Spinal cord (tissue), 10 donors: ENCODE measurements around the gene RELL1. TPM values are rescaled to one million over a fixed set of nuclear protein-coding genes. Genes with fewer than 3 reads are reported as not detected.

Experiments used
- DNase-seq, 6 donors: peaks; one replicate each; pipeline versions ENCODE4 v3.0.0 to v3.0.0-alpha.2; 2013 to 2015; ENCODE audit warnings: low spot score in 6 of 6, low read depth in 4 of 6
- H3K27ac ChIP-seq: one replicate; pipeline ENCODE4 v1.5.1; 2013; ENCODE audit warnings: low read depth, low read length, control low read depth
- H3K27me3 ChIP-seq: one replicate; pipeline ENCODE4 v1.6.1; 2013; ENCODE audit warnings: low read length; ENCODE audit not compliant: control insufficient read depth, insufficient read depth
- H3K36me3 ChIP-seq: one replicate; pipeline ENCODE4 v1.6.1; 2013; ENCODE audit warnings: low read length; ENCODE audit not compliant: control insufficient read depth, insufficient read depth
- H3K4me1 ChIP-seq: one replicate; pipeline ENCODE4 v1.6.1; 2013; ENCODE audit warnings: low read length; ENCODE audit not compliant: control insufficient read depth, insufficient read depth
- H3K4me3 ChIP-seq: one replicate; pipeline ENCODE4 v1.5.1; 2013; ENCODE audit warnings: low read depth, low read length, control low read depth
- H3K9me3 ChIP-seq: one replicate; pipeline ENCODE4 v1.6.1; 2013; ENCODE audit warnings: low read length; ENCODE audit not compliant: control insufficient read depth, insufficient read depth
- WGBS: methylation state at CpG from one replicate; pipeline ENCODE4 v1.1.5; 2013; ENCODE audit warnings: missing lambda C conversion rate; ENCODE audit not compliant: insufficient coverage; 5-methylcytosine and 5-hydroxymethylcytosine counted together
- polyA plus RNA-seq, 2 donors: library from polyadenylated mRNA; unstranded; fragments of 120-200 nt; gene quantifications; one replicate each; pipeline ENCODE4 v1.2.1, GENCODE V29; 2013; ENCODE audit not compliant: insufficient read length in 2 of 2
- total RNA-seq, 2 donors: library from RNA; depleted of rRNA in 1 of 2; stranded (reverse); fragments of 120-200 nt in 1 of 2; fragments of >200 nt in 1 of 2; gene quantifications; one replicate each; pipeline versions ENCODE4 v1.2.3 to v1.2.4, GENCODE V29; 2013 to 2014
- donor health status: healthy.

RELL1 gene
- total and polyA plus RNA-seq, 4 donors: 14.9 to 61.6 (median 32.4) TPM

DNA sequence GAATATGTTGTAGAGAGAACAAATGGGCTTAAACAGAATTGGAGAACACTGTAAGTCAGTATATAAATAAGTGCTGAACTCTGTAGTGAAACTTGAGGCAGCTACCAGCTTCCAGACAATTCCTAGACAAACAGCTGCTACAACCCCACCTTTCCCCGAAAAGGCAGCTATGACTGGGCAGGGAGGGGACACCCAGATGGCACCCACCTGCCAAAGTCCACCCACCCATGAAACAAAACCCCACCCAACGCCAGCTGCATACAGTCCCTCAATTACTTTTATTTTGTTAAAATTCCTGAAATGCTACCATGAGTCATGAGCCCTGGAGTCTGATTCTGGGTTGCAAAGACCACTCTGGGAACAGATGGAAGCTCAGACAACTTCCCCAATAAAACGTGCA lies 24.4 kb downstream of the RELL1 start:
- peaks cover 2% of the 10 kb centered on the region for H3K9me3 ChIP-seq
- 44% methylated on average over 1 of the region's 3 CpGs for WGBS
- no peaks in the 10 kb centered on the region for H3K27me3 ChIP-seq
- no peak overlapping the region for H3K27ac ChIP-seq
- no peak overlapping the region for H3K4me3 ChIP-seq
- no peaks in the 10 kb centered on the region for H3K36me3 ChIP-seq
- DNase-seq: no peak
- H3K4me1 ChIP-seq: peaks cover 14% of the 10 kb centered on the region

DNA sequence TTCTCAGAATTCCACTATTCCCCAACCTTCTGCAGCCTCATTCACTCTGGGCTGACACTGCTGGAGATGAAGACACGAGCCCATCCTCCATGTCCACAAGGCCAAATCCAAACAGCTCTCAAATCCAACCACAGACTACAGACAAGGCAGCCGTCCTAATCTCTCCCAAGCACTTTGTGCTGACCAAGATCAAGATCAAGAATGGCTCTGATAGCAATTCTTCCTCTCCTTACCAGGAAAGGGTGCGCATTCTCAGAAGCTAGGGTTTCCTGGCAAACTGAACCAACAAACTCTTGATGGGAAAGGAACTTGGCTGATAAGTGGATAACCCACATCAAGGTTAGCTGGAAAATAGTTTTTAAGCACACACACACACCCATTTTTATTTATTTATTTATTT lies 26.5 kb downstream of the RELL1 start:
- WGBS: 90% methylated on average over 3 of the region's 3 CpGs
- Histone ChIP-seq H3K4me3 (no peak overlapping the region), H3K27ac (no peak overlapping the region), H3K4me1 (peaks cover 7% of the 10 kb centered on the region), H3K9me3 (peaks cover 2% of the 10 kb centered on the region), H3K36me3 (no peaks in the 10 kb centered on the region), H3K27me3 (no peaks in the 10 kb centered on the region)
- DNase-seq: no peak

DNA sequence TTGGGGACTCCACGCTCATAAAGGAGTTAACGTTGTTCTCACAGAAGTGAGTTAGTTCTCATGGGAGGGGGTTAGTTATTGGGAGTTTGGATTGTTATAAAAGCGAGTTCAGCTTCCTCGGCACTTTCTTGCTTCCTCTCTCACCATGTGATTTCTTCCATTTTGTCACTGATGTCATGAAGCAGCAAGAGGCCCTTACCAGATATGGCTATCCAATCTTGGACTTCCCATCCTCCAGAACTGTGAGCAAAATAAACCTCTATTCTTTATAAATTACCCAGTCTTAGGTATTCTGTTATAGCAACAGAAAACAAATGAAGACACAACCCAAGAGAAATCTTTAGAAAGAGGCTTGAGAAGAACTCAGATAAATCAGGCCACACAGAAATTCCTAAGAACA lies 29.5 kb downstream of the RELL1 start:
- Histone ChIP-seq H3K4me3 (no peak overlapping the region), H3K36me3 (no peaks in the 10 kb centered on the region), H3K27me3 (no peaks in the 10 kb centered on the region), H3K4me1 (no peaks in the 10 kb centered on the region), H3K9me3 (peaks cover 2% of the 10 kb centered on the region), H3K27ac (no peak overlapping the region)
- no peak for DNase-seq
- 100% methylated on average over 1 of the region's 4 CpGs for WGBS

DNA sequence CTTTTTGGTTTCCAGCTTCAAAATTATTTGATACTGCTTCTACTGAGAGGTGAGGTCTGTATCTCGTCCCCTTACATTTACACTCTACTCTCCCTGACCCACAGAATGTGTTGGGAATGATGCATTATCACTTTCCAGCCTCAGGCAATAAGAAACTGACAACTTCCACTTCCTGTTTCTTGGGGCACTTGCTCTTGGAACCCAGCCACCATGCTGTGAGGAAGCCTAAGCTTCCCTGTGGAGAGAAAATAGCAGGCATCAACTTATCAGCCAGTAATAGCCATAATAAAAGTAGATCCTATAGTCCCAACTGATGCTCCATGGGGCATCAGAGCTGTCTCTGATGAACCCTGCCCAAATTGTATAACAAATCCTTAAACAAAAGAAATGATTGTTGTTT lies 32.6 kb downstream of the RELL1 start:
- peaks cover 4% of the 10 kb centered on the region for H3K4me1 ChIP-seq
- H3K9me3 ChIP-seq: peaks cover 2% of the 10 kb centered on the region
- no CpG with 5 or more reads among the region's 1 CpG for WGBS
- no peak for DNase-seq
- H3K27ac ChIP-seq: no peak overlapping the region
- H3K27me3 ChIP-seq: no peaks in the 10 kb centered on the region
- no peak overlapping the region for H3K4me3 ChIP-seq
- no peaks in the 10 kb centered on the region for H3K36me3 ChIP-seq

DNA sequence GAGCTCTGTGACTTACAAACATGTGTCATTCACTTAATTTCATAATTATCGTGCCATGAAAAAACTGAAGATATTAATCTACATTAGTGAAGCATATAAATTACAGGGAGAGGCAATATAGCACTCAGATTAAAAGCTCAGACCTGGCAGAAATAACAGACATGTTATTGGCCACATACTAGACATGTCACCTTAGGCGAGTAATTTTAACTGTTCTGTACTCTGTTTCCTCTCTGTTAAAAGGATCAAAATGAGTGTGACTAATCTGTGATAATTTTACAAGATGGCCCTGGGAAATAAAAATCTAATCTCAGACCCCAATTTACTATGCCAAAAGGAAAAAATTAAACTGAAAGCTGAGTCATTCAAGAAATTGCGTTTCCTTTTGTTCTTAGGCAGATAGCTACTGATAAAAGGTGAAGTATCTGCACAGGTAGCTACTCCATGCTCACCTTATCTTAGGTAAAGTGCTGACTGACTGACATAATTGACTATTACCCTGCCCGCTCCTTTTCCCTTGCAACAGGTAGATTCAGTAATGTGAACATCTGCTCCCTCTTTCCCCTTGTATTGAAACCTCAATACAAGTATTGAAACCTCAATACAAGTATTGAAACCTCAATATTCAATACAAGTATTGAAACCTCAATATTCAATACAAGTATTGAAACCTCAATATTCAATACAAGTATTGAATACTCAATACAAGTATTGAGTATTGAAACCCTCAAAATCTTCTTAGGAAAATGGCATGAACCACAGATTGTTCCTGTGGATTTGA lies 33.2 kb downstream of the RELL1 start:
- no peak overlapping the region for H3K27ac ChIP-seq

DNA sequence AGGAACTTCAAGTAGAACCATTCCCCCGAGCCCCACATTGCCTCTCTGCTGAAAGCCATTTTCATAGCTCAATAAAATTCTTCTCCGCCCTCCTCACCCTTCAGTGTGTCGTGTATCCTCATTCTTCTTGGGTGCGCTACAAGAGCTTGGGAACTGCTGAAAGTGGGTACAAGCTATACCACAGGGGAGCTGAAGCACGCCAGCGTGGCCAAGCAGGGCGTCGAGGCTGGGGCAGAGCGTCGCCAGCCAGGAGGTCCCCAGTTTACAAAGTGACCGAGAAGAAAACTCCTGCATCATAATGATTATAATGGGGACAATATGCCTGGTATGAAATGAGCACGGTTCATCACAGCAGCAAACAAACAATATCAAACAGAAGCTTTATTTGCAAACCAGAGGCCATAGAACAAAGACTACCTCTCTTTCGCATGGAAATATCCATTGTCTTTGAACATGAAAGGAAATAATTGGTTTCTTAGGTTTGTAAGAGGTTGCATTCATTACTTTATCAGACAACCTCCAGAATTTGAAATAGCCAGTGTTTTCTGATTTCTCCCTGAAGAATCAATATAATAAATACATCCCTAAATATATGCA lies 34.3 kb downstream of the RELL1 start:
- H3K4me3 ChIP-seq: no peak overlapping the region
- H3K27me3 ChIP-seq: no peaks in the 10 kb centered on the region
- no peaks in the 10 kb centered on the region for H3K36me3 ChIP-seq
- 94% methylated on average over 6 of the region's 13 CpGs for WGBS
- H3K4me1 ChIP-seq: peaks cover 4% of the 10 kb centered on the region
- no peaks in the 10 kb centered on the region for H3K9me3 ChIP-seq
- no peak overlapping the region for H3K27ac ChIP-seq
- DNase-seq: no peak

More for the DNA sequence above, 33.2 kb downstream of the RELL1 start:
- DNase-seq: no peak
- peaks cover 2% of the 10 kb centered on the region for H3K9me3 ChIP-seq
- peaks cover 4% of the 10 kb centered on the region for H3K4me1 ChIP-seq
- no peaks in the 10 kb centered on the region for H3K36me3 ChIP-seq
- H3K27me3 ChIP-seq: no peaks in the 10 kb centered on the region
- 100% methylated on average over 1 of the region's 4 CpGs for WGBS
- no peak overlapping the region for H3K4me3 ChIP-seq

DNA sequence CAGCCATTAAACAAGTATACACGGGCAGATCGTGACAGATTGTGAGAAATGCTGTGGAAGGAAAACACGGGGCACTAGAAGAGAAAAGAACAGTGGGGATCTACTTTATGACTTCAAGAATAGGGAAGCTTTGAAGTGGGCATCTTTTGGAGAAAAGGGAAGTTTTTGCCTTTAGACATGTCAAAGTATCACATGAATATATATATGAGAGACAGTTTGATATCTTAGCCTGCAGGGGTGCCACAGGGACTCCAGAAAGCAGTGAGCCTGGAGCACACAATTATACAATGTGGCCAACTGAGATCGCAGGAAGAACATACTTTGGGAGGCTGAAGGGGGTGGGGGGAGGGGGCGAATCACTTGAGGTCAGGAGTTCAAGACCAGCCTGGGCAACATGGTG lies 35.7 kb downstream of the RELL1 start:
- no peak for DNase-seq
- Histone ChIP-seq H3K9me3 (no peaks in the 10 kb centered on the region), H3K27ac (no peak overlapping the region), H3K27me3 (no peaks in the 10 kb centered on the region), H3K4me1 (peaks cover 7% of the 10 kb centered on the region), H3K4me3 (no peak overlapping the region), H3K36me3 (no peaks in the 10 kb centered on the region)
- WGBS: no CpG with 5 or more reads among the region's 5 CpGs

DNA sequence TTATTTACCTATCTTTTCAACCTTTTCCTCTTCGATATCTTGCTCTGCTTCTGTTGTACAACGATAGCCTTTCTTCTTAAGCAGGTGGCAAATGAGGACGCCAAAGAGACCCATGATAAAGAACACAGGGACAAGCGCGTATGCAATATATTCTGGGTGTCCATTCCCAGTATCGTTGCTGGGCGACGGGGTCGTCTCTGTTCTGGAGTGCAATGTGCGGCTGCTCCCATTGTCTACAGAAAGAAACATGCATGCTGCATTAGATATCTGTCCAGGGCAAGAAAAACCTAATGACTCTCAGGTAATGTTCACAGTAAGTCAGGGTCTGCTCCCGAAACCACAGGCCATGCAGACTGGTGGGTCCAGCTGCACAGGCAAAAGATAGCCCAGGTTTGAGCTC lies 36.9 kb downstream of the RELL1 start:
- Histone ChIP-seq H3K9me3 (no peaks in the 10 kb centered on the region), H3K27ac (no peak overlapping the region), H3K4me1 (peaks cover 7% of the 10 kb centered on the region), H3K36me3 (no peaks in the 10 kb centered on the region), H3K4me3 (no peak overlapping the region), H3K27me3 (no peaks in the 10 kb centered on the region)
- peak in 1 of 6 donors; percentile 47 for DNase-seq
- 38% methylated on average over 11 of the region's 11 CpGs for WGBS

DNA sequence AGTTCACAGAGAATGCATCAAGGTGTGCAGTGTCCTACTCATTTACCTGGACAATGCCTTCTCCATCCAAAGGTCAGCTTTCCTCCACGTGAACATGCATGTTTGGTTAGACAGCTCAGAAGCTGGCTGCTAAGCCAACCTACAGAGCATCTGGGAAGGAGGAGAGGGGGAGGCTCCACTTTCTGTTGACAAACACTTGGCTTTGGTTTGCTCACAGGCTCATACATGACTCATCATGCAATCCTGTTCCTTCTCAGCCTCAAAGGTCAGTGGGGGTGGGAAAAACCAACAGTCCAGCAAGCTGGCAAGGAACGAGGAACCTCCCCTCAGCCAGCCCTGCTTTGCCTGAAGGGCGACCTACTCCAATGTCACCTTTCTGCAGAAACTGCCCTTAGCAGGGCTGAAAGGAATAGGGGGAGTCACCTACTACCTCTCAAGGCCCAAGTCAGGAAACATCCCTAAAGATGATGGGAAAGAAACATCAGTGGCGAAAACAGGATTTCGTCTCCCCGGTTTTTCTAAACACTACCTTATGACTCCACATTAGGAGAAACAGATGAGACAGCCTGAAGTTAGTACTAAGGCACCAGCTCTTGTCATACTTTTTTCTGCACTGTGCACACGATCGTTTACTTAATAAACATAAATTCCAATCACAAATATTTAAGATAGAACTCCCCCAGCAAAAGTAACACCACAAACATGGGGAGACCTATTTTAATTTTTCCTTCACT lies 37.9 kb downstream of the RELL1 start:
- no peak overlapping the region for H3K4me3 ChIP-seq
- H3K9me3 ChIP-seq: no peaks in the 10 kb centered on the region
- H3K27me3 ChIP-seq: no peaks in the 10 kb centered on the region
- H3K36me3 ChIP-seq: no peaks in the 10 kb centered on the region
- H3K4me1 ChIP-seq: peaks cover 7% of the 10 kb centered on the region
- 100% methylated on average over 3 of the region's 8 CpGs for WGBS
- H3K27ac ChIP-seq: no peak overlapping the region
- DNase-seq: no peak
